HG03520 (cell line): ENCODE measurements around the gene METAP1D.
"Not testable (repeated sequence)": the region's sequence is repeated elsewhere in the genome, so short reads cannot be mapped to it uniquely, and the experiment has no call there.

Experiments
- ATAC-seq: cut with Tn5 transposase; IDR thresholded peaks from one replicate; pipeline ENCODE4 v1.9.1; 2021; ENCODE audit warnings: mild to moderate bottlenecking, moderate library complexity; ENCODE audit not compliant: unreplicated experiment

METAP1D gene

GRCh38 chr2:172047566-172048507 is 48.1 kb downstream of the METAP1D start:
- no peak for ATAC-seq

- ATAC-seq = no peak
These were observed 49.1 kb downstream of the METAP1D start for GRCh38 chr2:172048508-172049503.

- ATAC-seq = no peak
These were observed 49.9 kb downstream of the METAP1D start for GRCh38 chr2:172049567-172050120.

GRCh38 chr2:172050479-172051125 is 50.8 kb downstream of the METAP1D start:
- ATAC-seq = no peak

GRCh38 chr2:172052000-172052983 is 52.5 kb downstream of the METAP1D start:
- ATAC-seq = no peak

- ATAC-seq = no peak
These were observed 53.7 kb downstream of the METAP1D start for GRCh38 chr2:172053486-172053885.

GRCh38 chr2:172056293-172056692 is 56.5 kb downstream of the METAP1D start:
- ATAC-seq = no peak

GRCh38 chr2:172058660-172059059 is 58.9 kb downstream of the METAP1D start:
- no peak for ATAC-seq

- not testable (repeated sequence) for ATAC-seq
These were observed 60.4 kb downstream of the METAP1D start for GRCh38 chr2:172060118-172060517.

GRCh38 chr2:172062402-172063004 is 62.8 kb downstream of the METAP1D start:
- no peak for ATAC-seq

- no peak for ATAC-seq
These were observed 63.7 kb downstream of the METAP1D start for GRCh38 chr2:172063446-172063845.

GRCh38 chr2:172065111-172065510 is 65.4 kb downstream of the METAP1D start:
- no peak for ATAC-seq

GRCh38 chr2:172066394-172066886 is 66.7 kb downstream of the METAP1D start:
- no peak for ATAC-seq

- ATAC-seq = not testable (repeated sequence)
These were observed 68.2 kb downstream of the METAP1D start for GRCh38 chr2:172067905-172068304.

GRCh38 chr2:172070936-172071335 is 71.2 kb downstream of the METAP1D start:
- ATAC-seq = no peak

GRCh38 chr2:172072303-172072702 is 72.5 kb downstream of the METAP1D start:
- ATAC-seq = no peak

GRCh38 chr2:172072706-172073105 is 73.0 kb downstream of the METAP1D start:
- no peak for ATAC-seq

GRCh38 chr2:172073518-172073917 is 73.8 kb downstream of the METAP1D start:
- no peak for ATAC-seq

GRCh38 chr2:172074254-172074653 is 74.5 kb downstream of the METAP1D start:
- no peak for ATAC-seq
